Mesothelial cell of epicardium (in vitro differentiated cells): ENCODE measurements around the gene DHRS4L2. TPM values are rescaled to one million over a fixed set of nuclear protein-coding genes. Genes with fewer than 3 reads are reported as not detected.
"Not testable (repeated sequence)": the region's sequence is repeated elsewhere in the genome, so short reads cannot be mapped to it uniquely, and the experiment has no call there.

Experiments used
- DNase-seq, 2 experiments: peaks; one replicate each; pipeline ENCODE4 v3.0.0; 2021; ENCODE audit warnings: low spot score in 2 of 2; ENCODE audit not compliant: unreplicated experiment in 2 of 2
- H3K27ac Mint-ChIP-seq: 2 replicates; pipeline ENCODE4 v1.8.0; 2021; ENCODE audit warnings: mixed read lengths
- H3K27me3 Mint-ChIP-seq: 2 replicates; pipeline ENCODE4 v1.8.0; 2021; ENCODE audit warnings: low read depth, mixed read lengths
- H3K36me3 Mint-ChIP-seq: 2 replicates; pipeline ENCODE4 v1.8.0; 2021; ENCODE audit warnings: mixed read lengths
- H3K4me1 Mint-ChIP-seq: 2 replicates; pipeline ENCODE4 v1.8.0; 2021; ENCODE audit warnings: mixed read lengths
- H3K4me3 Mint-ChIP-seq: 2 replicates; pipeline ENCODE4 v1.8.0; 2021; ENCODE audit warnings: mild to moderate bottlenecking, moderate library complexity, mixed read lengths
- H3K9me3 Mint-ChIP-seq: 2 replicates; pipeline ENCODE4 v1.8.0; 2021; ENCODE audit warnings: mixed read lengths
- total RNA-seq: library from RNA; stranded (reverse); gene quantifications from 3 replicates; pipeline ENCODE4 v1.2.1, GENCODE V29; 2021
- TF ChIP-seq, protein P1 (sequence below): fragments of 200-600 bp; sonication (generic); IDR thresholded peaks from one replicate; pipeline ENCODE4 v1.5.0; 2021; ENCODE audit warnings: antibody characterized with exemption; ENCODE audit not compliant: unreplicated experiment

DHRS4L2 gene
- total RNA-seq, 1 donor from 2014 or later, result 23.2 TPM

DNA sequence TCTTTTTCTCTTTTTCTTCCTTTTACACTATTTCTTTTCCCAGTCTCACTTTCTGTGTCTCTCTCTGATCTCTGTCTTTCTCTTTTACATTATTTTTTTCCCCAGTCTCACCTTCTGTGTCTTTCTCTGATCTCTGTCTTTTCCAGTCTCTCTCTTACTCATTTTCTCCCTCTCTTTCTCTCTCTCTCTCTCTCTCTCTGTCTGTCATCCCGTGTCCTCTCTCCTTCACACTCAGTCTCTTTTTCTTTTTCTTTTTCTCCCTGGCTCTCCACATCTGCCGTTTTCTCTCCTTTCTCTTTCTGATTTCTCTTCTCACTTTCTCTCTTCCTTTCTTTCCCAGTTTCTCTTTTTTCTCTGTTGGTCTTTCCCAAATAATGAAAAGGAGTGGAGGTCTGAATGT, 22.3 kb downstream of the DHRS4L2 start:
- no peaks in the 10 kb centered on the region for H3K36me3 Mint-ChIP-seq
- peaks cover 2% of the 10 kb centered on the region for H3K27me3 Mint-ChIP-seq
- no peaks in the 10 kb centered on the region for H3K9me3 Mint-ChIP-seq
- TF ChIP-seq, protein P1, sequence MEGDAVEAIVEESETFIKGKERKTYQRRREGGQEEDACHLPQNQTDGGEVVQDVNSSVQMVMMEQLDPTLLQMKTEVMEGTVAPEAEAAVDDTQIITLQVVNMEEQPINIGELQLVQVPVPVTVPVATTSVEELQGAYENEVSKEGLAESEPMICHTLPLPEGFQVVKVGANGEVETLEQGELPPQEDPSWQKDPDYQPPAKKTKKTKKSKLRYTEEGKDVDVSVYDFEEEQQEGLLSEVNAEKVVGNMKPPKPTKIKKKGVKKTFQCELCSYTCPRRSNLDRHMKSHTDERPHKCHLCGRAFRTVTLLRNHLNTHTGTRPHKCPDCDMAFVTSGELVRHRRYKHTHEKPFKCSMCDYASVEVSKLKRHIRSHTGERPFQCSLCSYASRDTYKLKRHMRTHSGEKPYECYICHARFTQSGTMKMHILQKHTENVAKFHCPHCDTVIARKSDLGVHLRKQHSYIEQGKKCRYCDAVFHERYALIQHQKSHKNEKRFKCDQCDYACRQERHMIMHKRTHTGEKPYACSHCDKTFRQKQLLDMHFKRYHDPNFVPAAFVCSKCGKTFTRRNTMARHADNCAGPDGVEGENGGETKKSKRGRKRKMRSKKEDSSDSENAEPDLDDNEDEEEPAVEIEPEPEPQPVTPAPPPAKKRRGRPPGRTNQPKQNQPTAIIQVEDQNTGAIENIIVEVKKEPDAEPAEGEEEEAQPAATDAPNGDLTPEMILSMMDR, result no peak
- H3K4me1 Mint-ChIP-seq, result peaks cover 29% of the 10 kb centered on the region
- no peak for DNase-seq
- peak overlapping the region; percentile 15 for H3K4me3 Mint-ChIP-seq
- peak overlapping the region; percentile 23 for H3K27ac Mint-ChIP-seq

DNA sequence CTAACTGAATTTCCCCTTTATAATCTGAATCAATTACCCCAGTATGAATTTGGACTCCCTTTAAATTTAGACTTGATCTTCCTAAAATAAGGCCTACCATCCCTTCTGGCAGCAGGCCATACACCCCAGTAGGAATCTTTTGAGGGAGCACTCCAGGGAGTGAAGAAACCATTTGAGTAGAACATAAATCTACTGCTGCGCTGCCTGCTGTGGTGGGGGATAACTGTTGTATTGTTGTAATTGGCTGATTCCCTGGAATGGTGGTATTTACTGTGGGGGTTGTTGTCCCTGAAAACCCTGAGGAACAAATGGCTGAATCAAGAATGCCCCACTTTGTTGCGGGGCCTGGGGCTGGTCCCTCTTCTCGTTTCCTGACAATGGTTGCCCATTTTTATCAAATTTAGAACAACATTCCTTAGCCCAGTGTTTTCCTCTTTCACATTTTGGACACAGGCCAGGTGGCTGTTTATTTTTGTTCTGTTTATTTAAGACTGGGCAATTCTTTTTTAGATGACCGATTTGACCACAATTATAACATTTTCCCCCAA, 24.1 kb downstream of the DHRS4L2 start:
- H3K4me3 Mint-ChIP-seq, H3K27ac Mint-ChIP-seq, H3K36me3 Mint-ChIP-seq, H3K27me3 Mint-ChIP-seq, DNase-seq: not testable (repeated sequence)
- Mint-ChIP-seq H3K9me3 (peaks cover 13% of the 10 kb centered on the region), H3K4me1 (peaks cover 29% of the 10 kb centered on the region)

DNA sequence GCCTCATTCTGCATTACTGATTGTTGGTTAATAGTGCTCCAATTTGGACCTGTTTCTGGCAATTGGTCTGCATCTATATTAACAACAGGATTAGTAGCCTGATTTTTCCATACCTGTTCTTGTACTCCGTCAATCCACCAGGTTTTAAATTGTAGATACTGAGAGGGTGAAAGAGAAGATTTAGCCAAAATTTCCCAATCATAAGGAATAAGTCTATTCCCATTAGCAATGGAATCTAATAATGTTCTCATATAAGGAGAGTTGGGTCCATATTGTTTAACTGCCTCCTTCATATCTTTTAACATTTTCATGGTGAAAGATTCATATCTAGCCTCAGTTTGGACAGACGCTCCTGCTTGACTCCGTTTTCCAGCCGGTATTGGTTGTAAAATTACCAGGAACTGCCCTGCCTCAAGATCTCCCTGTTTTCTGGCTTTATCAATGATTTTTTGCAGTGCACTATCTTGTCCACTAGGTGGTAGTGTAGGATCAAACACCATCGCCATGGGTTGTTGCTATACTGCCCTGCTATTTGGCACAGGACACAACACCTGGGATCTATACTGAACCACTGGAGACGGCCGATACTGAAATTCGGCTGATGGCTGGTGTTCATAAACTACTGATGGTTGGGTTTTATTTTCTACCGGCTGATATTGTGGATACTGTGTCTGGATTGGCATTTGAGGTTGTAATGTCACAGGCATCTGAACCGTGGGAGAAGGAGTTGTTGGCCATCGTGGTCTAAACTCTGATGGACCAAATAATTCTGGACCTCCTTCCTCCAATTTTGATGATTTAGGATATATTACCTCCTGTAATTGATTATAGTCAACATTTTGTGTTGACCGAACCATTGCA, 25.2 kb downstream of the DHRS4L2 start:
- Mint-ChIP-seq H3K27ac (no peak overlapping the region), H3K27me3 (no peaks in the 10 kb centered on the region)
- DNase-seq, result no peak

DNA sequence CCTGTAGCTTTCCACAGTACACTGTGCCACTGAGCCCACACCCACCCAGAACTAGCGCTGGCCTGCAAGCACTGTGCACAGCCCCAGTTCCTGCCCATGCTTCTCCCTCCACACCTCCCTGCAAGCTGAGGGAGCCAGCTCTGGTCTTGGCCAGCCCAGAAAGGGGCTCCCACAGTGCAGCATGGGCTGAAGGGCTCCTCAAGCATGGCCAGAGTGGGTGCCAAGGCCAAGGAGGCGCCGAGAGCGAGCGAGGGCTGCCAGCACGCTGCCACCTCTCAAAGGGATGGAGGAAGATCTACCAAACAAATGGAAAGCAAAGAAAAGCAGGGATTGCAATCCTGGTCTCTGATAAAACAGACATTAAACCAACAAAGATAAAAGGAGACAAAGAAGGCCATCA, 27.0 kb downstream of the DHRS4L2 start:
- H3K9me3 Mint-ChIP-seq, result peaks cover 29% of the 10 kb centered on the region
- not testable (repeated sequence) for H3K27me3 Mint-ChIP-seq, H3K27ac Mint-ChIP-seq, H3K36me3 Mint-ChIP-seq, DNase-seq, H3K4me3 Mint-ChIP-seq
- H3K4me1 Mint-ChIP-seq, result peaks cover 13% of the 10 kb centered on the region

More for the DNA sequence above, 25.2 kb downstream of the DHRS4L2 start:
- H3K9me3 Mint-ChIP-seq, result peaks cover 18% of the 10 kb centered on the region
- H3K4me1 Mint-ChIP-seq, result peaks cover 27% of the 10 kb centered on the region
- no peak overlapping the region for H3K4me3 Mint-ChIP-seq
- TF ChIP-seq, protein P1, result peak; percentile 91
- peaks cover under 1% of the 10 kb centered on the region for H3K36me3 Mint-ChIP-seq

DNA sequence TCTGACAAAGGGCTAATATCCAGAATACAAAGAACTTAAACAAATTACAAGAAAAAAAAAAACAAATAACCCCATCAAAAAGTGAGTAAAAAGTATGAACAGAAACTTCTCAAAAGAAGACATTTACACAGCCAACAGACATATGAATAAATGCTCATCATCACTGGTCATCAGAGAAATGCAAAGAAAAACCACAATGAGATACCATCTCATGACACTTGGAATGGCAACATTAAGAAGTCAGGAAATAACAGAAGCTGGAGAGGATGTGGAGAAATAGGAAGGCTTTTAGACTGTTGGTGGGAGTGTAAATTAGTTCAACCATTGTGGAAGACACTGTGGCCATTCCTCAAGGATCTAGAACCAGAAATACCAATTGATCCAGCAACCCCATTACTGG, 30.2 kb downstream of the DHRS4L2 start:
- not testable (repeated sequence) for DNase-seq, H3K27me3 Mint-ChIP-seq, H3K27ac Mint-ChIP-seq, H3K4me3 Mint-ChIP-seq, H3K36me3 Mint-ChIP-seq, H3K4me1 Mint-ChIP-seq
- peaks cover 35% of the 10 kb centered on the region for H3K9me3 Mint-ChIP-seq

DNA sequence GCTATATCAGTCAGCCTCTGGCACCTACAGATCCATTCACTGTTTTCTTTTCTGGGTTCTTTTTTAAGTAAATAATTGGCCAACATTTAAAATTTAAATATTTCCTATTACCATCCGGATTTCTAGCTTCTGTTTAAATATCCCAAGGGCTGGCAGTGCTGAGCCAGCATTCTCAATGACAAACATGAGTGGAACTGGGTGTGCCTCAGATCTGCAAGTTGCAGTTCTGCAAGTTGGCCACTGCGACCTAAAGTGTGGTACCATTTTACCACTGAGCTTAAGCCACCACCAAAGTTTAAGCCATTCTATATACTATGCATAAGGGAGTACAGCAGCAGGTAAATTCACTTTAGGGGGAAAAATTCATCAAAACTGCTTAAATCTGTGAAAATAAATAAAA, 31.2 kb downstream of the DHRS4L2 start:
- H3K4me3 Mint-ChIP-seq, DNase-seq, H3K27me3 Mint-ChIP-seq, H3K4me1 Mint-ChIP-seq, H3K27ac Mint-ChIP-seq, H3K36me3 Mint-ChIP-seq: not testable (repeated sequence)
- peaks cover 39% of the 10 kb centered on the region for H3K9me3 Mint-ChIP-seq

DNA sequence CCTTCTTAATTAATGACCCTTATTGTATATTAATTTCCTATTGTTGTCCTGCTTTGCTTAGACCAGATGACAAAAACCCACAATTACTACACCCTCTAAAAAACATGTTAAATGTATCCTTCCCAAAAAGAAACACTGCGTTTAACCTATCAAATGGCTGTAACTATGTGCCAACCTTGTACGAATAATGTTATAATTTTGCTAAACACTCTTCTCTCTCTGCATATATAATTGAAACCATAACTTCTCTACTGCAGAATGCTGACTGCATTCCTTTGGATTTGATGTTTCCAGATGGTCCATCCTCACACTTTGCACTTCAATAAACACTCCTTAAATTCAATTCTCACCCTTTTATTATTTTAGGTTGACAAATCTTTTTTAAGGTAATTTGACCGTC, 31.8 kb downstream of the DHRS4L2 start:
- not testable (repeated sequence) for DNase-seq, H3K36me3 Mint-ChIP-seq, H3K27ac Mint-ChIP-seq, H3K4me1 Mint-ChIP-seq, H3K4me3 Mint-ChIP-seq, H3K27me3 Mint-ChIP-seq
- peaks cover 43% of the 10 kb centered on the region for H3K9me3 Mint-ChIP-seq

DNA sequence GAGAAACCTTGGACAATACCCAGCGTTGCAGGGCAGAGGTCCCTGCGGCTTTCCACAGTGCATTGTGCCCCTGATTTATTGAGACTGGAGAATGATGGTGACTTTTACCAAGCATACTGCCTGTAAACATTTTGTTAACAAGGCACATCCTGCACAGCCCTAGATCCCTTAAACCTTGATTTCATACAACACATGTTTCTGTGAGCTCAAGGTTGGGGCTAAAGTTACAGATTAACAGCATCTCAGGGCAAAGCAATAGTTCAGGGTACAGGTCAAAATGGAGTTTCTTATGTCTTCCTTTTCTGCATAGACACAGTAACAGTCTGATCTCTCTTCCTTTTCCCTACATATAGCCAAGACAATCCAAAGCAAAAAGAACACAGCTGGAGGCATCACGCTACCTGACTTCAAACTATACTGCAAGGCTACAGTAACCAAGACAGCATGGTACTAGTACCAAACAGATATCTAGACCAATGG, 36.2 kb downstream of the DHRS4L2 start:
- not testable (repeated sequence) for H3K4me3 Mint-ChIP-seq, DNase-seq, H3K4me1 Mint-ChIP-seq, H3K27ac Mint-ChIP-seq, H3K36me3 Mint-ChIP-seq
- H3K27me3 Mint-ChIP-seq, result peaks cover 15% of the 10 kb centered on the region
- peaks cover 35% of the 10 kb centered on the region for H3K9me3 Mint-ChIP-seq

DNA sequence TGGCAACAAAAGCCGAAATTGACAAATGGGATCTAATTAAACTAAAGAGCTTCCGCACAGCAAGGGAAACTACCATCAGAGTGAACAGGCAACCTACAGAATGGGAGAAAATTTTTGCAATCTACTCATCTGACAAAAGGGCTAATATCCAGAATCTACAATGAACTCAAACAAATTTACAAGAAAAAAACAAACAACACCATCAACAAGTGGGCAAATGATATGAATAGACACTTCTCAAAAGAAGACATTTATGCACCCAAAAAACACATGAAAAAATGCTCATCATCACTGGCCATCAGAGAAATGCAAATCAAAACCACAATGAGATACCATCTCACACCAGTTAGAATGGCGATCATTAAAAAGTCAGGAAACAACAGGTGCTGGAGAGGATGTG, 41.0 kb downstream of the DHRS4L2 start:
- not testable (repeated sequence) for H3K27ac Mint-ChIP-seq, H3K36me3 Mint-ChIP-seq
- H3K9me3 Mint-ChIP-seq, result peaks cover 33% of the 10 kb centered on the region

DNA sequence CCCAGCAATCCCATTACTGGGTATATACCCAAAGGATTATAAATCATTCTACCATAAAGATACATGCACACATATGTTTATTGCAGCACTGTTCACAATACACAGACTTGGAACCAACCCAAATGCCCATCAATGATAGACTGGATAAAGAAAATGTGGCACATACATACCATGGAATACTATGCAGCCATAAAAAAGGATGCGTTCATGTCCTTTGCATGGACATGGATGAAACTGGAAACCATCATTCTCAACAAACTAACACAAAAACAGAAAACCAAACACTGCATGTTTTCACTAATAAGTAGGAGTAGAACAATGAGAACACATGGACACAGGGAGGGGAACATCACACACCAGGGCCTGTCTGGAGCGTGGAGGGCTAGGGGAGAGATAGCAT, 42.6 kb downstream of the DHRS4L2 start:
- not testable (repeated sequence) for DNase-seq, H3K4me3 Mint-ChIP-seq, H3K27ac Mint-ChIP-seq, H3K4me1 Mint-ChIP-seq, H3K36me3 Mint-ChIP-seq, H3K27me3 Mint-ChIP-seq
- H3K9me3 Mint-ChIP-seq, result peaks cover 24% of the 10 kb centered on the region

More for the DNA sequence above, 41.0 kb downstream of the DHRS4L2 start:
- not testable (repeated sequence) for H3K4me1 Mint-ChIP-seq, H3K27me3 Mint-ChIP-seq, DNase-seq, H3K4me3 Mint-ChIP-seq
